Hindlimb muscle (tissue), 1 donor: ENCODE results near the gene ZNF19. TPM values are rescaled to one million over a fixed set of nuclear protein-coding genes. Genes with fewer than 3 reads are reported as not detected.
"Not testable (repeated sequence)": the region's sequence is repeated elsewhere in the genome, so short reads cannot be mapped to it uniquely, and the experiment has no call there.

Source experiments
- DNase-seq: peaks from one replicate; pipeline ENCODE4 v3.0.0-alpha.2; 2013
- polyA plus RNA-seq: library from polyadenylated mRNA; unstranded; fragments of 120-200 nt; gene quantifications from one replicate; pipeline ENCODE4 v1.2.1, GENCODE V29; 2013; ENCODE audit not compliant: insufficient read length

ZNF19 gene
- 2.6 TPM for polyA plus RNA-seq

DNA sequence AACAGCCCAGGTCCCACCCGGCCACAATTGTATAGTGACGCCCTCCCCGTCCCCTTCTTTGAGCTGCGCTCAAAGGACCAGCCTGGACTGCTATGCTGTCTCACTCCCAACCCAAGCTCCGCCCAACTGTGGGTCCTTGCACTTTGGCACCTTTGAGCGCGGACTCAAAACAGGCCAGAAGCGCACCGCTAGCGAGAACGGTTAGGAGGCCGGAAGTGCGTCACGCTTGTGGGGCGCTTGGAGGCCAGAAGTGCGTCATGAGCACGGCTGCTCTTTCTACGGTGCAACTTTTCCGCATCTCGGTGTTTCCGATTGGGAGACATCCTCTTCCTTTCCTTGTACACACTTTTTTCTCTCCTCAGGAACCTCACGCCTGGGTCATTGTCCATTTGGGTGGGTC, at the start of gene ZNF19:
ZNF19 (minus strand) TSS at position 203 of the 400 bp plus-strand sequence. CDS start 7,210 bp downstream, outside the sequence.
- no peak for DNase-seq

- no peak for DNase-seq
Measured at GRCh38 chr16:71537643-71538042, 48.5 kb upstream of the ZNF19 start.

DNA sequence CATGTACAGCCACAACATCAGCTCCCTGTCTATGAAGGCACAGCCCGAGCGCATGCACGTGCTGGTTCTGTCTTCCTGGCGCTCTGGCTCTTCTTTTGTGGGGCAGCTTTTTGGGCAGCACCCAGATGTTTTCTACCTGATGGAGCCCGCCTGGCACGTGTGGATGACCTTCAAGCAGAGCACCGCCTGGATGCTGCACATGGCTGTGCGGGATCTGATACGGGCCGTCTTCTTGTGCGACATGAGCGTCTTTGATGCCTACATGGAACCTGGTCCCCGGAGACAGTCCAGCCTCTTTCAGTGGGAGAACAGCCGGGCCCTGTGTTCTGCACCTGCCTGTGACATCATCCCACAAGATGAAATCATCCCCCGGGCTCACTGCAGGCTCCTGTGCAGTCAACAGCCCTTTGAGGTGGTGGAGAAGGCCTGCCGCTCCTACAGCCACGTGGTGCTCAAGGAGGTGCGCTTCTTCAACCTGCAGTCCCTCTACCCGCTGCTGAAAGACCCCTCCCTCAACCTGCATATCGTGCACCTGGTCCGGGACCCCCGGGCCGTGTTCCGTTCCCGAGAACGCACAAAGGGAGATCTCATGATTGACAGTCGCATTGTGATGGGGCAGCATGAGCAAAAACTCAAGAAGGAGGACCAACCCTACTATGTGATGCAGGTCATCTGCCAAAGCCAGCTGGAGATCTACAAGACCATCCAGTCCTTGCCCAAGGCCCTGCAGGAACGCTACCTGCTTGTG, 47.8 kb upstream of the ZNF19 start:
- DNase-seq: no peak

DNA sequence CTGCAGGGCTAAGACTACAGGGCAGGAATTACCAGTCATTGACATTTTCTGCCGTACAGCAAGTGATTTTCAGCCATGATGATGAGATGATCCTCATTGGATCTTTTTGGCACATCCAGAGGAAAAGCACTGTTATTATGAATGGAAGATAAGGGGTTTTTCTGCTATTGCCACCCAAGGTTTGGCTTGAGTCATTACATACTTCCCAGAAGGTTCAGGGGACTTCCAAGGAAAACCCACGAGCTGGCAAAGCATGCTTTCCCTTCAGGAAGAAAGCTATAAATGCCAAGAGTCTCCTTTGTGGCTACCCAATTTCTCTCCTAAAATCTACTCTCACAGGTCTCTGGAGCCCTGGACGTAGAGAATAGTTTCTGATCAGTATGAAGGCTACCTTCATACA, 43.2 kb upstream of the ZNF19 start:
- no peak for DNase-seq

DNA sequence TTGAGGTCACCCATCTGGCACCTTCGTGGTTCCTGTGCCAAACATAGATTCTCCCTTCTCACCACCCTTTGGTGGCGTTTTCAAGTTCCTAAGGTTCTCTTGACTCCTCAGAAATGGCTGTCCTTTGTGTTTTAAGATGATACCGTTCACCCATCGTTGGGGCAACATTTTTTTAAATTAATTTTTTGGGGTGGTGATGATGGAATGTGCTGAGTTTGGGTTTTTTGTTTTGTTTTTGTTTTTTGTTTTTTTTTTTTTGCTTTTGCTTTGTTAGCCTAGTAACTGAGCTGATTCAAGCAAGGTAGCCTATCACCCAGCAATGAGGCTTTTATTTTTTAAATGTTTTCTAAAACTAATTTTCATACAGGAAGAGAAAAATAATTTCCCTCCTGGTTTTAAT, 39.7 kb upstream of the ZNF19 start:
- no peak for DNase-seq

DNA sequence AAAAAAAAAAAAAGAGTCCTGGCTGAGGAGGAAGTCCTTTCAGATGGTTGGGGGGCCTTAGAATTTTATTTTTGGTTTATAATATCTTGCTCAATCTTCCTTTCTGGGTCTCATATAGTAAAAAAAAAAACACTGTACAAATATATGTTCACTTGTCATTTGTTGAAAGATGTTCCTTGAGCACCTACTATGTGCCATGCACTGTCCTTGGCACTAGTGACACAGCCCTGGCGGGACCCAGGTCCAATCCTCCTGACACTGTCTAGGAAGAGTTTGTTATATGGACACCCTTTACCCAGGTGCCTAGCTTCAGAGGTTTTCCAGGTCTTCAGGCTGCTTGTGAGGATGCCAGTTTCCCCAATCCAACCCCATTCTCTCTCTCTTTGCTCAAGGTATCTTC, 39.1 kb upstream of the ZNF19 start:
- DNase-seq: no peak

DNA sequence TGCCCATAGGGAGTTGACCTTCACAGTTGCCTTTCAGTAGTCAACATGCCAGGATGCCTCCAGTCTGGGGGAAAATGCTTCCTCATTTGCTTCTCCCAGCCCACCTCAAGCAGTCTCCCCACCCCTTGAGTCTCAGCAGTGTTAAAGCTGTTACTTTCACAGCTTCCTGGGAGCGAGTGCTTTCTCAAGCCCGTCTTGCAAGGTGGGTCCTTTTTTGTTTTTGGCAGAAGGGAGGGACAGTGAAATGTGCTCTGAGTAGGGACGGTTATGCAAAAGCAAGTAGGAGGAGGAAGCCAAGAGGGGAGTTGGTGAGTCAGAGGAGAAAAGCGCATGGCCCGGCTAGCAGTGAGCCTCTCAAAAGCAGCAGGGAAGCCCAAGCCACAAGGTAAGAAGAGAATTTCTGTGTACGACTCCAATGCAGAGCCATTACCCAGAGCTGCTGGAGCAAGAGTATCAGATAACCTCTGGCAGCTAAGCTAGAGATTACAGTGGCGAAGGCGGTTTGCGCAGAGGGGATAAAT, 37.0 kb upstream of the ZNF19 start, which contains the start of gene CHST4:
CHST4 (plus strand) TSS at position 316 of the 521 bp plus-strand sequence. CDS start 10,252 bp downstream, outside the sequence.
- no peak for DNase-seq

DNA sequence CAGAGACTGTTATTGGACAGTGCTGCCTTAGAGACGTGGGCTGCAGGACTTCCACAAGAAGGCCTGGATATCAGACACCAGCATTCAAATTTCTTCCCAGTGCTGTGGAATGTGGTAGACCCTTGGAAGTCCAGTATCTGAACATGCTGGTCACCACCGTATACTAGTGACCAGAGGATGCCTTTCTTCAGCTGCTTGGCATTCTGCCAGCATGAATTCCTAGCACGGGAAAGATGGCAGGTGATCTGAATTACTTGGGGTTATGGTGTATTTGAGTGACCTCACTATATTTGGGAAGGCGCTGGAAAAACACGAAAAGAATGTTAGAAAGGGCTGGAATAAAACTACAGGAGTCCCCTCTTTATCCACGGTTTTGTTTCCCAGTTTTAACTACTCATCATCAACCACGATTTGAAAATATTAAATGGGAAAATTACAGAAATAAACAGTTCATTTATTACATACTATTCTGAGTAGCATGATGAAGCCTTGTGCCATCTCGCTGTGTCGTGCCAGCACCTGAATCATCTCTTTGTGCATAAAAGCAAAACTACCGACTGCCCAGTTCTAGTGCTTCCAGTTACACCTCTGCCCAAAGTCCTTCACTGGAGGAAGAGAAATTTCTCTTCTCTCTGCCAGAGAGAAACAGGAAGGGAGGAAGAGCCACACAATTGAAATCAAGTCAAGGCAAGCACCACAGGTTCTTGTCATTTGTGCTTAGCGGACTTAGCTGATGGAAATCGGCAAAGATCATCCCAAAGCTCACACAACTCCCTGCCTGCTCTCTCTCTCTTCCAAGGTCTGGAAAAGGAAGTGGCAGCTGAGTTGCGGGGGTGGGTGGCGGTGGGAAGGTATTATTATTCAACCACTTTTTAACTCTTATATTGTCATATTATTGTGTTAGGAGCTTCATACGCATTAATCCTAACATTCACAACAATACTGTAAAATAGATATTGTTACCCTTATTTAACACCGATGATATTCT, 35.7 kb upstream of the ZNF19 start:
- no peak for DNase-seq

GRCh38 chr16:71520550-71520949, 31.4 kb upstream of the ZNF19 start:
- DNase-seq: no peak

DNA sequence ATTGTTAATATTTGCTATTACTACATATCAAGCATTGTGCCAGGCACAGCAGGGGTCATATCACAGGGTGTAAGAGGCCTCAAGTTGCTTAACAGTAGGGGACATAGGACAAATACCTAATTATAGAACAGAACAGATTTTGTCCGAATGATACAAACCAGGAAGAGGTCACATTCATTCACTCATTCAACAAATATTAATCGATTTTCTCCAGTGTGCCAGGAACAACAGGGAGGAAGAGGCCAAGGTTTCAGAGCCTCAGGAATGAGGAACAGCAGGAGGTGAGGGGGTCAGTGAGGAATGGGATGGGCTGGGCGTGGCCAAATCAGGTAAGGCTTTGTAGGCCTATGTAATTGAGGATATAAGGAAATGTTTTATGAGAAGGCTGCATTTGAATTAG, 25.9 kb upstream of the ZNF19 start:
- no peak for DNase-seq

- no peak for DNase-seq
Measured at GRCh38 chr16:71514476-71514875, 25.4 kb upstream of the ZNF19 start.

- DNase-seq: no peak
Measured at GRCh38 chr16:71513302-71513701, 24.2 kb upstream of the ZNF19 start.

- no peak for DNase-seq
Measured at GRCh38 chr16:71507061-71507460, 17.9 kb upstream of the ZNF19 start.

DNA sequence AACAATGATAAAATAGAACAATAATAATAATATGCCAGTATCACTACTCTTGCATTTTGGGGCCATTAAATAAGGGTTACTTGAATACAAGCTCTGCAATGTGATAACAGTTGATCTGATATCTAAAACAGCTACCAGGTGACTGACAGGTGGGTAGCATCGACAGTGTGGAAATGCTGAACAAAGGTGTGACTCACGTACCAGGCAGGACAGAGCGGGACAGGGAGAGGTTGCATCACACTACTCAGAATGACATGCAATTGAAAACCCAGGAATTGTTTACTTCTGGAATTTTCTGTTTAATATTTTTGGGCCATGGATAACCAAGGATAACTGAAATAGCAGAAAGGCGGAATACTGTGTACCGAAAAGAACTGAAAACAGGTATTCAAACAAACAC, 15.8 kb upstream of the ZNF19 start:
- no peak for DNase-seq

- DNase-seq: not testable (repeated sequence)
Measured at GRCh38 chr16:71504051-71504450, 14.9 kb upstream of the ZNF19 start.

DNA sequence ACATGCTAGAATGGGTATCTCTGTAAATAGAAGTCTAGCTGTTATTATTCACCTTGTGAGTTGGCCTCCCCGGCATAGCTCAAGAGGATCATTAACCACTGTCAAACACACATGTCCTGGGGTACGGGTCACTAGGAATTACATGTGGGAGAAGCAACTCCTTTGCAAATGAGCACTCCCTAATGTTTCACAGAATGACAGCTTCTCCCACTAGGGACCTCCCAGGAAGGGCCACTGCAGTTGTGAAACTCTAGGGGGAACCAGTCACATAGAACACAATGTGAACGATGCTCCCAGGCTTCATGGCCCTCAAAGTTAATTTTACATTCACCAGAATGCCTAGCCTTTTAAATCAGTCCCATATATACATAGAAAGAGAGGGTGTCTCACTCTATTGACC, 12.4 kb upstream of the ZNF19 start:
- DNase-seq: no peak

DNA sequence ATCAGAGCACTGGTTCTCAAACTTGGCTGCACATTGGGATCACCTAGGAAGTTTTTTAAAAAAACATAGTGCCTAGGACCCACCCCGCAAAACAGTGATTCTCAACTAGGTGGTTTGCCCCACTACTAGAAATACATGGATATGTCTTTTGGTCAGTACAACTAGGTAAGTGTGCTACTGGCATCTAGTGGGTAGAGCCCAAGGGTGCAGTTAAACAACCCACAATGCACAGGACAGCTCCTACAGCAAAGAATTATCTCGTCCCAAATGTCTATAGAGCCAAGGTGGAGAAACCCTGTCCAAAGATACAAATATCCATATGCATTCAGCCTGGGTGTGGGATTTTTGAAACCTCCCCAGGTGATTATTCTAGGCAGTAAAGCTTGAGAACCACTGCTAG, 11.8 kb upstream of the ZNF19 start:
- DNase-seq: no peak

GRCh38 chr16:71499775-71500364, 10.7 kb upstream of the ZNF19 start:
- peak; percentile 46 for DNase-seq

GRCh38 chr16:71498031-71498430, 8.9 kb upstream of the ZNF19 start:
- DNase-seq: no peak

DNA sequence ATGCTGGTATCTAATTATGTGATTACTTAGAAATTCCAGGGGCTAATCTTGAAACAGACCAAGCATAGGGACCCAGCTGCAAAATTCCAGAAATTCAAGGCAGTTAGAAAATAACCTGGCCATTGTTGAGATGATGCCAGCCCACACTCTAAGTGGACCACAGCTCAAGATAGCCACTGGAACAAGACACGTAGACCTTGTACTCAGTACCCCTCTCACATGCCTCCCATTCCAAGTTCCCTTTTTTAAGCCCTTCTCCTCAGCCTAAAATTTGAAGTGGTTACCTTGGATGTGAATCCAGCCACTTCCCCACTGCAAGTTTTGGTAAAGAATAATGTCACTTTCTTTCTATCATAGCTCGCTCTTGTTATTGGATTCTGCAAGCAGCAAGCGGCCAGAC, 4.1 kb upstream of the ZNF19 start:
- DNase-seq: no peak

- DNase-seq: no peak
Measured at GRCh38 chr16:71492786-71493185, 3.7 kb upstream of the ZNF19 start.

DNA sequence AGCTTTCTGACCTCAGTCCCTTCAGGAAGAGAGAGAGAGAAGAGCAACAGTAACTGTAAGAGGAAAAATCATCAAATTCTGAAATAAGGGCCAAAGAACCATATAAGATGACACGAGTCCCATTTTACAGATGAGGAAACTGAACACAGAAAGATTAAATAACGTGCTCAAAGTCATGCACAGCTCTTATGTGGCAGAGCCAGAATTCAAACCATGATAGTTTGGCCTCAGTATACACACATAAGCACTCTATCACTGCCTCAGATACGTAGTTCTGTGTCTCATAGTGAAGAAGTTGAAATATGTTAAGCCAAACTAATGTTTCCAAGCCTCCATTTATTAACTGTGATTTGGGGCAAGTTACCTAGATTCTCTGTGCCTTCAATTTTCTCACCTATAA, 1.9 kb upstream of the ZNF19 start:
- DNase-seq: no peak

DNA sequence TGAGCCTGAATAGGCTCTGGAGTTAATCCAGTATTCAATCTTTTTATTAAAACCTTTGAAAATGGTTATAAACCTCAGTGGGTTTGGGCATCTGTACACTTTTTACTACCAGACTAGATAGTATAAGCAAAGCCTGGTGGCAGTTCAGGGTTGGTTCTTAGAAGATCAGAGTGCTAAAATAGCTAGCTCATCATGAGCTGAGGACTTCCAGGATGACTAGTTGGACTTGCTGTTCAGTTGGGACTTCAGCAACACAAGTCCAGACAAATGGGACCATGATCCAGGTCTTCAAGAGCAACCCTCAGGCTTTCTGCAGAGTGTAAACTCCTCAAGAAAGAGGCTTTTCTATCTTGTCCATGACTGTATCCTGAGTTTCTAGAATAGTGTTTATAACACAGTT, 1.2 kb upstream of the ZNF19 start:
- no peak for DNase-seq
